ENCODE results near the gene RHOT2.

RHOT2 gene

DNA sequence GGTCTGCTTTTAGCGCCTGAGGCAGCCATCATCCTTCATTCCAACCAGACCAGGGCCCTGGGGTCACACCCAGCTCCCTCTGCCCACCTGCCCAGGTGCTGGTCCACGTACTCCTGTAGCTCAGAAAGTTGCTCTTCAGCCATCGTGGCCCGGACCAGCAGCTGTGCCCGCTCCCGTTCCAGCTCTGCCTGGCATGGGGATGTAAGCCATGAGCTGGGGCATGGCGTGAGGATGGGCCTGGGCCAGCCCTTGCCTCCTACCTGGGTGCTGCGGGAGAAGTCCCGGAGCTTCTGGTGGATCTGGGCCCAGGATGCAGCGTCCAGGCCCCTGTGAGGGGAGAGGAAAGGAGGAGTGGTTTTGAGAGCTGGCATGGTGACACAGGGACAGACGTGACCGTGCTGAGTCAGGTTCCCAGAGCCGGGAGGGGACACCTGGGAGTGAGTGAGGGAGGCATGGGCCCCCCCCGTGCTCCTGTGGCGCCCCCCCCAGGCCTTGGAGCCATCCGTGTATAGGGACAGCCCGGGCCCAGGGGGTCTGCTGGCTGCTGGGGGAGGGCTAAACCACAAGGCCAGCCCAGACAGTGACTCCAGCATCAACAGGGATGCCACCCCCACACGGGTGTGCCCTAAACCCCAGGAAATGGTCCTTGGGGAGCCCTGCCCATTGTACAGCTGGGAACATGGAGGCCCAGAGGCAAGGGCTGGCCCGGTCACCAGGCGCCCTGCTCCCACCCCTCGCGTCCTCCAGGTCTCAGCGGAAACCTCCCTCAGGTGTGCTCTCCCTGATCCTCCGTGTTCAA lies 55.1 kb downstream of the RHOT2 start:
- ChIA-PET POLR2A (interaction anchor here (1.0 to 4.1 kb wide), 3 partner anchors 12 to 65 kb away, joined by 4 to 34 read pairs (median 4); partner anchors contain the start of genes CHTF18 and RPUSD1), CTCF (no interaction called here)
- TF ChIP-seq CTBP1 (IDR thresholded peaks at IDR 0.05; ENCODE audit: borderline replicate concordance) (no peak), L3MBTL2 (conservative IDR thresholded peaks at IDR 0.05) (no peak)
- no peak for DNase-seq (ENCODE audit: extremely low spot score)

DNA sequence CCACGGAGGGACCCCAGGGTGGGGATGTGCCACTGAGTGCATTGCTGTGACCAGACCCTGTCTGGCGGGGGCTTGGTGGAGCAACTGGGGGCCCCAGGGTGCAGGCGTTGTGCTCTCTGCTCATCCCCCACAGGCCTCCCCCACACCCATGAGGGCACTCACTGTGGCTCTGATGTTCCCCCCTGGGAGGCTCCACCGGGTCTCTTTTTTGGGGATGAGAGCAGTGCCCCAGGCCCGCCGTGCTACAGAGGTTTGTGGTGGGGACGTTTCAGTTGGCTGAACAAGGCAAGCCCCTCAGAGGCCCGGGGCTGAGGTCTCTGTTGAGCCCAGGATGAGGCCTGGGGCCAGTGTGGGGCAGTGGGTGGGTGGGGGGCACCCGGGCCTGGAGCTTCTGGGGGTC lies 55.8 kb downstream of the RHOT2 start:
- ChIA-PET POLR2A (interaction anchor here (1.0 to 5.0 kb wide), 3 partner anchors 8 to 17 kb away, joined by 3 to 27 read pairs (median 4); partner anchors contain the start of genes CIAO3 and METRN), CTCF (no interaction called here)
- TF ChIP-seq SP1 (IDR thresholded peaks at IDR 0.05) (no peak), NFRKB (IDR thresholded peaks at IDR 0.05) (no peak), FOXA1 (IDR thresholded peaks at IDR 0.05) (no peak), ZNF384 (IDR thresholded peaks at IDR 0.05) (no peak), L3MBTL2 (conservative IDR thresholded peaks at IDR 0.05) (no peak), TARDBP (IDR thresholded peaks at IDR 0.05) (no peak), SUZ12 (IDR thresholded peaks at IDR 0.05) (no peak), ELF4 (IDR thresholded peaks at IDR 0.05) (no peak), FOXM1 (IDR thresholded peaks at IDR 0.05; ENCODE audit: borderline replicate concordance) (no peak), HDGF (IDR thresholded peaks at IDR 0.05; ENCODE audit: borderline replicate concordance) (no peak)
- TF ChIP-seq, protein P1, sequence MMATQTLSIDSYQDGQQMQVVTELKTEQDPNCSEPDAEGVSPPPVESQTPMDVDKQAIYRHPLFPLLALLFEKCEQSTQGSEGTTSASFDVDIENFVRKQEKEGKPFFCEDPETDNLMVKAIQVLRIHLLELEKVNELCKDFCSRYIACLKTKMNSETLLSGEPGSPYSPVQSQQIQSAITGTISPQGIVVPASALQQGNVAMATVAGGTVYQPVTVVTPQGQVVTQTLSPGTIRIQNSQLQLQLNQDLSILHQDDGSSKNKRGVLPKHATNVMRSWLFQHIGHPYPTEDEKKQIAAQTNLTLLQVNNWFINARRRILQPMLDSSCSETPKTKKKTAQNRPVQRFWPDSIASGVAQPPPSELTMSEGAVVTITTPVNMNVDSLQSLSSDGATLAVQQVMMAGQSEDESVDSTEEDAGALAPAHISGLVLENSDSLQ (IDR thresholded peaks at IDR 0.05): no peak
- DNase-seq (ENCODE audit: extremely low spot score): no peak

Data from HEK293T (cell line).